ENCODE results near the gene ZBED2. TPM values are rescaled to one million over a fixed set of nuclear protein-coding genes. Genes with fewer than 3 reads are reported as not detected.

The ZBED2 gene
- total and polyA plus RNA-seq, 2 of the 13 experiments (the other 11 are each of a cell fraction or from before 2014, with no cell fraction given) = 0.04 TPM; not detected in 1

DNA sequence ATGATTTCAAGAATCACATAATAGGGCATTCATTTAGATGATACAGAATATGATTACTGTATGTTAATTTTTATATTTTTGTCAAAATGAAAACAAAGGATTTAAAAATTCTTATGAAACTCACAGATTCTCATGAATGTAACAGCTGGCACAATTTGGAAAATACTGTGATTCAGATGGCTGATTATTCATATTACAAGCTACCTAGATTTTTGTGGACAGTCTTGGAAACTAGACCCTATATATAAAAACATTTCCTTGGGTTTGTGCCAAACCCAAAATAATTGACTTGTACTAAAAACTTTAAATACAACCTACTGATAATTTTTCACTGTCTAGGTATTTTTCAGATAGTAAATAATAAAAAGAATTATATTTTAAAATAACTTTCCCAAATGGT is 26.2 kb downstream of the ZBED2 start:
- Histone ChIP-seq H3K4me3 (replicated peaks in 1 of 3; ENCODE audit: insufficient read depth in 1 of 3, low read depth in 2 of 3, low read length in 3 of 3) (no peak overlapping the region), H3K4me2 (ENCODE audit: low read depth, low read length) (no peak overlapping the region), H2AFZ (ENCODE audit: low read length) (no peak overlapping the region), H3K9me3 (ENCODE audit: low read length) (no peaks in the 10 kb centered on the region), H3K9ac (ENCODE audit: insufficient read depth, low read depth, low read length) (no peak overlapping the region), H3K27me3 (ENCODE audit: control insufficient read depth in 1 of 2, insufficient read depth in 2 of 2, low read length in 2 of 2) (no peaks in the 10 kb centered on the region), H3K4me1 (ENCODE audit: insufficient read depth, low read length) (no peaks in the 10 kb centered on the region), H3K27ac (ENCODE audit: extremely low read length, insufficient read depth, low read length) (no peak overlapping the region), H3K36me3 (replicated peaks in 1 of 2; ENCODE audit: control insufficient read depth in 1 of 2, insufficient read depth in 2 of 2, low read length in 2 of 2) (no peaks in the 10 kb centered on the region), H4K20me1 (ENCODE audit: insufficient read depth, low read length) (no peaks in the 10 kb centered on the region), H3K79me2 (ENCODE audit: insufficient read depth, low read length) (no peaks in the 10 kb centered on the region)
- no peak for DNase-seq (ENCODE audit: low spot score)
- in situ Hi-C loops (cut with HindIII; ENCODE audit: extremely low pct_ligation_motif_present, low pct_unique_long_range_greater_than_20kb) (no loop called here), intact Hi-C loops (cut with micrococcal nuclease; ENCODE audit: unreplicated experiment) (no loop called here)
- CTCF ChIA-PET (ENCODE audit: low intra/inter-chr PET ratio, low total read pairs) = no interaction called here
- no peak for ATAC-seq
- POLR2A ChIA-PET = no interaction called here
- BruUV-seq (replicated peaks) = no TSS peak
- FAIRE-seq = no peak
- TF ChIP-seq ETV5 (CRISPR knock-in tag; IDR thresholded peaks at IDR 0.05; ENCODE audit: borderline replicate concordance) (no peak), RELA (CRISPR knock-in tag; IDR thresholded peaks at IDR 0.05) (no peak), SATB2 (CRISPR knock-in tag; IDR thresholded peaks at IDR 0.05) (no peak), ETV6 (CRISPR knock-in tag; conservative IDR thresholded peaks at IDR 0.05) (no peak), NFYC (CRISPR knock-in tag; IDR thresholded peaks at IDR 0.05) (no peak), ZNF549 (CRISPR knock-in tag; IDR thresholded peaks at IDR 0.05) (no peak), TBX2 (CRISPR knock-in tag; IDR thresholded peaks at IDR 0.05; ENCODE audit: borderline replicate concordance) (no peak), TCF7 (IDR thresholded peaks at IDR 0.05; ENCODE audit: low read depth) (no peak), RFX1 (IDR thresholded peaks at IDR 0.05) (no peak), RXRB (CRISPR knock-in tag; IDR thresholded peaks at IDR 0.05; ENCODE audit: borderline replicate concordance) (no peak), TAF15 (IDR thresholded peaks at IDR 0.05; ENCODE audit: low read depth, low read length, poor library complexity, severe bottlenecking) (no peak), DPF2 (CRISPR knock-in tag; IDR thresholded peaks at IDR 0.05; ENCODE audit: borderline replicate concordance, low read depth) (no peak), ZNF180 (CRISPR knock-in tag; IDR thresholded peaks at IDR 0.05; ENCODE audit: borderline replicate concordance, low read depth) (no peak), HMG20A (CRISPR knock-in tag; IDR thresholded peaks at IDR 0.05; ENCODE audit: borderline replicate concordance) (no peak), ZEB1 (IDR thresholded peaks at IDR 0.05; ENCODE audit: insufficient replicate concordance, low read depth) (no peak), NPAS2 (CRISPR knock-in tag; IDR thresholded peaks at IDR 0.05; ENCODE audit: borderline replicate concordance) (no peak), KAT7 (CRISPR knock-in tag; IDR thresholded peaks at IDR 0.05; ENCODE audit: borderline replicate concordance) (no peak), SMARCE1 (IDR thresholded peaks at IDR 0.05; ENCODE audit: borderline replicate concordance) (no peak)
- TF ChIP-seq, protein P1, sequence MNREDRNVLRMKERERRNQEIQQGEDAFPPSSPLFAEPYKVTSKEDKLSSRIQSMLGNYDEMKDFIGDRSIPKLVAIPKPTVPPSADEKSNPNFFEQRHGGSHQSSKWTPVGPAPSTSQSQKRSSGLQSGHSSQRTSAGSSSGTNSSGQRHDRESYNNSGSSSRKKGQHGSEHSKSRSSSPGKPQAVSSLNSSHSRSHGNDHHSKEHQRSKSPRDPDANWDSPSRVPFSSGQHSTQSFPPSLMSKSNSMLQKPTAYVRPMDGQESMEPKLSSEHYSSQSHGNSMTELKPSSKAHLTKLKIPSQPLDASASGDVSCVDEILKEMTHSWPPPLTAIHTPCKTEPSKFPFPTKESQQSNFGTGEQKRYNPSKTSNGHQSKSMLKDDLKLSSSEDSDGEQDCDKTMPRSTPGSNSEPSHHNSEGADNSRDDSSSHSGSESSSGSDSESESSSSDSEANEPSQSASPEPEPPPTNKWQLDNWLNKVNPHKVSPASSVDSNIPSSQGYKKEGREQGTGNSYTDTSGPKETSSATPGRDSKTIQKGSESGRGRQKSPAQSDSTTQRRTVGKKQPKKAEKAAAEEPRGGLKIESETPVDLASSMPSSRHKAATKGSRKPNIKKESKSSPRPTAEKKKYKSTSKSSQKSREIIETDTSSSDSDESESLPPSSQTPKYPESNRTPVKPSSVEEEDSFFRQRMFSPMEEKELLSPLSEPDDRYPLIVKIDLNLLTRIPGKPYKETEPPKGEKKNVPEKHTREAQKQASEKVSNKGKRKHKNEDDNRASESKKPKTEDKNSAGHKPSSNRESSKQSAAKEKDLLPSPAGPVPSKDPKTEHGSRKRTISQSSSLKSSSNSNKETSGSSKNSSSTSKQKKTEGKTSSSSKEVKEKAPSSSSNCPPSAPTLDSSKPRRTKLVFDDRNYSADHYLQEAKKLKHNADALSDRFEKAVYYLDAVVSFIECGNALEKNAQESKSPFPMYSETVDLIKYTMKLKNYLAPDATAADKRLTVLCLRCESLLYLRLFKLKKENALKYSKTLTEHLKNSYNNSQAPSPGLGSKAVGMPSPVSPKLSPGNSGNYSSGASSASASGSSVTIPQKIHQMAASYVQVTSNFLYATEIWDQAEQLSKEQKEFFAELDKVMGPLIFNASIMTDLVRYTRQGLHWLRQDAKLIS (CRISPR knock-in tag; IDR thresholded peaks at IDR 0.05) = no peak
- TF ChIP-seq, protein P2, sequence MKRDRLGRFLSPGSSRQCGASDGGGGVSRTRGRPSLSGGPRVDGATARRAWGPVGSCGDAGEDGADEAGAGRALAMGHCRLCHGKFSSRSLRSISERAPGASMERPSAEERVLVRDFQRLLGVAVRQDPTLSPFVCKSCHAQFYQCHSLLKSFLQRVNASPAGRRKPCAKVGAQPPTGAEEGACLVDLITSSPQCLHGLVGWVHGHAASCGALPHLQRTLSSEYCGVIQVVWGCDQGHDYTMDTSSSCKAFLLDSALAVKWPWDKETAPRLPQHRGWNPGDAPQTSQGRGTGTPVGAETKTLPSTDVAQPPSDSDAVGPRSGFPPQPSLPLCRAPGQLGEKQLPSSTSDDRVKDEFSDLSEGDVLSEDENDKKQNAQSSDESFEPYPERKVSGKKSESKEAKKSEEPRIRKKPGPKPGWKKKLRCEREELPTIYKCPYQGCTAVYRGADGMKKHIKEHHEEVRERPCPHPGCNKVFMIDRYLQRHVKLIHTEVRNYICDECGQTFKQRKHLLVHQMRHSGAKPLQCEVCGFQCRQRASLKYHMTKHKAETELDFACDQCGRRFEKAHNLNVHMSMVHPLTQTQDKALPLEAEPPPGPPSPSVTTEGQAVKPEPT (CRISPR knock-in tag; IDR thresholded peaks at IDR 0.05; ENCODE audit: low read depth) = no peak
